Eye (tissue), 1 donor: Measurements from ENCODE around the gene NAA60.
A peak's percentile ranks its signal among the peaks of the same experiment; 100 is the strongest.
"Not testable (repeated sequence)": the region's sequence is repeated elsewhere in the genome, so short reads cannot be mapped to it uniquely, and the experiment has no call there.

Source experiments
- DNase-seq: peaks from one replicate; pipeline ENCODE4 v3.0.0-alpha.2; 2015

Gene NAA60

GRCh38 chr16:3513892-3514583 lies 70.6 kb downstream of the NAA60 start:
- no peak for DNase-seq

GRCh38 chr16:3514621-3515020 lies 71.1 kb downstream of the NAA60 start:
- DNase-seq, result no peak

DNA sequence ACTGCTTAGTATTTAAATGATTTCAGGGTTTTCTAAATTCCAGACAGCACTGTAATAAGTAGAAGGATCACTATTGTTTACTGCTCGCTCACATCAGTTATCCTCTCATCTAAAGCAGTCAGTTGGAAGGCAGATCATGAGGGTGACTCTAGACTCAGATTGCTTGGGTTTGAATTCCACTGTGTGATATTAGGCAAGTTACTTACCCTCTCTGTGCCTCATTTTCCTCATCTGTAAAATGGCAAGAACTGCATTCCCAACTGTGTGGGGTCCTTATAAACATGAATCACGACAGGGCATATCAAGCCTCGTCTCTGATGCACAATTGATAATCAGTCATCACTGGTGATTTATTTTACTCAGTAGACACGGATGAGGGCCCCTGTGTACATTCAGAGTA lies 72.4 kb downstream of the NAA60 start:
- no peak for DNase-seq

GRCh38 chr16:3518292-3518985 lies 75.0 kb downstream of the NAA60 start:
- peak; percentile 10 for DNase-seq

DNA sequence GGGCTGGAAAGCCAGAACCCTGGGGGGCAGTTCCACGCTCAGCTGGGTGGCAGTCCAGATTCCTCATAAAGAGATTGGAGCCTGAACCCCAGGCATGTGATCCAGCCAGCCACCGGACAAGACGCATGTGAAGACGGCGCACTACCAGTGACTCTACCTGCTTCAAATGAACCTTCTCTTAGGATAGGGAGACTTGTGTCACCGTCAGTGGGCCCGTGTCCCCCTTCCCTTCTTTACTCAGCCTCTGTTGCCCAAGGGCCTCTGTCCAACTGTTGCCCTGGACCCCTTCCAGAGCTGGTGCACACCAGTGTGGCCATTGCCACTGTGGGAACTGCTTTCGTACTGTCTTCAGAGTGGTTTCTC lies 75.5 kb downstream of the NAA60 start:
- DNase-seq, result no peak

DNA sequence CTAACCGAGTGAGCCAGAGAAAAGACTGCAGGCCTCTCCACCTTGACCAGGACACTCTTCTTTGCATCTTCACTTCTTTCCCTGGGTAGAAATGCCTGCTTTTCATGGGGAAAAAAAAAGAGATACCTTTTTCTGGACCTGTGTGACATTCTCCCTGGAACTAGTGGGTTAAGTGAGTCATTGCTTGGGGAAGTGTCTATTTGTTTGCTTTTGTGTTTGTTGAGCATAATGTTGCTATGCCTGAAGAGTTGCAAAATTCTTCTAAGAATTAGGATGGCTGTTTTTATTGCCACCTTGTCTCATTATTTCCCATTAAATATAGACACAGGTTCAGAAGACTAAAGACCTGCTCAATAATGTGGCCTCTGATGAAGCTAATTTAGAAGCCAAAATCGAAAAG lies 76.1 kb downstream of the NAA60 start:
- DNase-seq, result no peak

GRCh38 chr16:3520413-3520812 lies 76.9 kb downstream of the NAA60 start:
- peak; percentile 76 for DNase-seq

- DNase-seq, result no peak
Observed at GRCh38 chr16:3520841-3521240, 77.4 kb downstream of the NAA60 start.

- DNase-seq, result no peak
Observed at GRCh38 chr16:3523281-3523680, 79.8 kb downstream of the NAA60 start.

DNA sequence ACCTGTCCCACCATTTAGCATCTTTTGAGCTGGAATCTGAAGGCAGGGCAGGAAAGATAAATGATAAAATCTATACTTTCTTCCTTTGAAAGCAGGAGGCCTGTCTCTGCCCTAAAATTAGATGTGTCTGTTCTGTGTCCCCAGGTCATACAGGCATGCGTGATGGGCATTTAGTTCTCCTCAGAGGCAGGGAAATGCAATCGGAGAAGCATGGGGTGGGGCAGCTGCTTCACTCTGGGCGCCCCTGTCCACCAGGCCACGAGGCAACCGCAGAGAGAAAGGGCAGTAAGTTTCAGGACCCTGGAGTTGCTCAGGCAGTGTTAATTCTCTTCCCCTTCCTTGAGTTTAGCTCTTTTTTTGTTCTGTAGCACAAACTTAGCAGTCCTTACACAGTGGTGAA lies 82.5 kb downstream of the NAA60 start:
- DNase-seq, result no peak

- DNase-seq, result not testable (repeated sequence)
Observed at GRCh38 chr16:3527216-3527829, 83.8 kb downstream of the NAA60 start.

- no peak for DNase-seq
Observed at GRCh38 chr16:3528406-3528805, 84.9 kb downstream of the NAA60 start.

- no peak for DNase-seq
Observed at GRCh38 chr16:3529175-3529574, 85.7 kb downstream of the NAA60 start.

- no peak for DNase-seq
Observed at GRCh38 chr16:3530371-3530914, 87.0 kb downstream of the NAA60 start.

- DNase-seq, result no peak
Observed at GRCh38 chr16:3532741-3533140, 89.3 kb downstream of the NAA60 start.

DNA sequence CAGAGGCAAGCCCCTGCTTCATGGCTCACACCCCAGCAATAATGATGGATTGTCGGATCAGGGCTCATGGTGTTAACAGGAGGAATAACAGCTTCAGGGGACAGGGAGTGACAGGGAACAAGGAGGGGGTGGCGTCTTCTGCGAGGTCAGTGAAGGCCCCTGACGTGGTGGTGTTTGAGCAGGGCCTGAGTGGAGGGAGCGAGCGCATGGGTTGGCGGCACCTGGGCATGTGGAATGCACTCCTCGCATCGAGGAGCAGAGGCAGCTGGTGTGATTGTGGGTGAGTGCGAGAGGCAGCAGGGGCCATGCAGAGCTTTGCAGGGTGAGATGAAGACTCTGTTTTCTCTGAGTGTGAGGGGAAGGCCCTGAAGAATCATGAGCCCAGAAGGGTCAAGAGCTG lies 90.6 kb downstream of the NAA60 start:
- no peak for DNase-seq

DNA sequence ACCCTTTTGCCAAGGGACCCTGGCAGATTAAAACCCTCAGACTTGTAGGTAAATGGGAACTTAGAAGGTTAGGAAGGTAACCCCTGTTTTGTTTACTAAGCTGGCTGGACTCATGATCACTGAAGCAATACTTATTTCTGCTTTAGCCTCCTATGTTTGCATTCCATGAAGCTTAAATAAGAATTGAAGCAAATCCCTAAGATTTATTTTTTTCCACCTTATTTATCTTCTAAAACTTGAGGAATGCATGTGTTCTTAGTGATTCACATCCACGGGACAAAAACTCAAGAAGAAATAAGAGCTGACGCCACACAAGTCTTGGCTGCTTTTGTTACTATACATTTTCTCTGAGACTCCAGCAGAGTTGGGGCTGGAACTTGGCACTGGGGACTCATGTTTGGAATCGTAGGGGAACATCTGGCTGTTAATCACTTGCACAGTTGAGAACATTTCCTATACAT lies 92.8 kb downstream of the NAA60 start:
- peak; percentile 73 for DNase-seq
